Kidney tubule cell (primary cell): ENCODE measurements around the gene STAC2.
A peak's percentile ranks its signal among the peaks of the same experiment; 100 is the strongest.

Source experiments
- DNase-seq: peaks from one replicate; pipeline ENCODE4 v3.0.0-alpha.2; 2018; ENCODE audit warnings: low spot score

STAC2 gene

DNA sequence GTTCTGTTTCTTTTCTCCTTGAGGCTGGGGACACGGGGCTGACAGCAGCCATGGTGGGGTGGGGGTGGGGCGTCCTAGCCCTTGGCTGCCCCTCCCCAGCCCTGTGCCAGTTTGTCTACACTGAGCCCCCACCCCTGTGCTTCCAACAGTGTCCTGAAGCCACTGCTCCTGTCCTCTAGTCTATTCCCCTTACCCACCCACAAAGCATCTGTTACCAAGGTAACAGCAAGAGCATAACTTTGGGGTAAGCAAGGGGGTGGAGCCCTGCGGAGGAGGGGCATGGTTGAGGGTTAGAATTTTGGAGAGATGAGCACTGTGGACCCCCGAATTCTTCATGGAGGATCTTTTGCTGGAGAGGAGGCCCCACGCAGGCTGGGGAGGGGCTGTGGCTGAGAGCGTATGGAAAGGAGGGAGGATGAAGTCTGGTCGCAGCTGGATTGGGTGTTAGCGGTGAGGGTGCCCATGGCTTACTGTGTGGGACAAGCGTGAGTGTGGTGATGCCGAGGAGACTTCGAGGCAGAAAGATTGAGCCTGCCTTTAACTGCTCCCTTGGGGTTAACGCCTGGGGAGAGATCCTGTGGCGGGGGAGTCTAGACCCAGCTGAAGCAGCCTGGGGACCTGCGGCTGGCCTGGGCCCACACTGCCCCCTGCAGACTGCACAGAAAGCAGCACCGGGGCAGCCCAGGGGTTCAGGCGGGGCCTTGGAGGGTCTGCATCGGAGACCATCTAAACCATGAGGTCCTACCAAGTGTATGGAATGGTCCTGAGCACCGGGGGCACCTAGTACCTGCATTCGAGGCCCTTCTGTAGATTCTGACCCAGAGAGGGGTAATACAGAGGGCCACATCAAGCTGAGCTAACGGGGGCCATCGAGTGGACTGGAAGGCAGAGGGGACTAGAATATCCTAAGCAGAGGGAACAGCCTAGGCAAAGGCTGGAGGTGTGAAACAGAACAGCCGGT is 6.1 kb upstream of the STAC2 start:
- no peak for DNase-seq

- no peak for DNase-seq
These were observed 5.4 kb upstream of the STAC2 start for GRCh38 chr17:39231091-39231561.

DNA sequence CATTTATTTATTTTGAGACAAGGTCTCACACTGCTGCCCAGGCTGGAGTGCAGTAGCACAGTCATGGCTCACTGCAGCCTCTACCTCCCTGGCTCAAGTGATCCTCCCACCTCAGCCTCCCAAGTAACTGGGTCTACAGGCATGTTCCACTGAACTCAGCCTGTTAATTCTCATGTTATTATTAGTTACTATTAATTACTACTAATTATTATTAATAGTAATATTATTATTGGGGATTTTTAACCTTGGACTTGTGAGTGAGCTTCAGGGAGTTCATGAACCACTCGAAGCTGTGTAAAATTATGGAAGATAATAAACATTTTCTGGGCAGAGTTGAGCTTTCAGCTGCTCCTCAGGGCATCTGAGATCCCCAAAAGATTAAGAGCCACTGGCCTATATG is 4.6 kb upstream of the STAC2 start:
- DNase-seq: no peak

DNA sequence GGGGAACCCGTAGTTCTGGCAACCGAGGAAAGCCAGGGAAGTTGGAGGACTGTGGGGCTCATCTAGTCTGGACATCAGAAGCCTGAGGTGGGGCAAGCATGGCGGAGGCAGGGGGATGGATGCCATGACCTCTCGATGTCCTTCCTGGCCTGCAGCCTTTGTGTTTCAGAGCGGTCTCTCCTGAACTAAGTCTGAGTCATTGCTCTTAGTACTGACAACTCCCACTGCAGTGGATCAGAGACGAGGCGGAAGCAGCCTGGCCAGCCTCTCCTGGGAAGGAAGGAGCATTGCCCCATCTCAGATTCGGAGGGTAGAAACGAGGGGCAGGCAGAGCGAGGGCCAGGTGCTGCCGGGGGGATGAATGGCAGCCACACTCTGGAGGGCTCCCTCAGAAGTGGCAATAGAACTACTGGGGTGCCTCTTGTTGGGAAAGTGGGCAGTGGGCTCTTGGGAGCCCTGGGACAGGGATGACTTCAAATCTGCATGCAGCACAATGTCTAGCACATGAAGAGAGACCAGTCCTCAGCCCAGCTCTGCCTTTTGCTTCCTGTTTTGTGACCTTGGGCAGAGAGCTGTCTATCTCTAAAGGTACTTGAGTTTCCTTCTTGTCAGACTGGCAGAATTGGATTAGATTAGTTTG is 3.6 kb upstream of the STAC2 start:
- DNase-seq: no peak

GRCh38 chr17:39227364-39227919 is 1.7 kb upstream of the STAC2 start:
- DNase-seq: no peak

DNA sequence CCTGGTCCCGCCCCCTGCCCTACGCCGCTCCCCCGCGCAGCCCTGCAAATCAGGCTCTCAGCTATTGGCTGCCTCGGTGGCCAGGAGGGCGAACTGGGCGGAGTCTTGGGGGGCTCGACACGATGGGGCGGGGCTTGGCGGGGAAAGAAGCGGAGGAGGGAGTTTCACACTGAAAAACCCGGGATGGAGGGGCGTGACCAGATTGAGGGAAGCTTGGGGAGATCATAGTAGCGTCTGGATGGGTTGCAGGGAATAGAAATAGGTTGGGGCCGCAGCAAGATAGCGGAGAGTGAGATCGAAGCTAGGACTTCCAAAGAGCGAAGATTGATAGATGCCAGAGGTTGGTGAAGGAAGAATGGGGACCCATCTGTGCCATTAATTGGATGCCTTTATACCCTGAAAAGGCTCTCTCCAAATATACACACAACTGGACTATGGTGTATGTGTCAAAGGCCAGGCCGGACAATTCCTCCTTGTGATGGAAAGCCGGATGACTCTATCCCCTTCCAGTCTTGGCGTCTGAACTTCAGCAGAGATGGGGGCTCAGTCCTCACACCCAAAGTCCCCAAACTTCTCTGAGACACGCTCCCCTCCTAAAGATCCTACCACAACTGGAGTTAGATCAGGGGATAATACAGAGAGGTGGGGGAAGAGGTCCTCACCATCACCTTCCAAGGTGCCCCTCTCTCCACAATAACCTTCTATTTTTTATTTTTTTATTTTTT is 376 bp upstream of the STAC2 start:
- DNase-seq: no peak

- DNase-seq: no peak
These were observed 902 bp downstream of the STAC2 start for GRCh38 chr17:39224778-39225307.

DNA sequence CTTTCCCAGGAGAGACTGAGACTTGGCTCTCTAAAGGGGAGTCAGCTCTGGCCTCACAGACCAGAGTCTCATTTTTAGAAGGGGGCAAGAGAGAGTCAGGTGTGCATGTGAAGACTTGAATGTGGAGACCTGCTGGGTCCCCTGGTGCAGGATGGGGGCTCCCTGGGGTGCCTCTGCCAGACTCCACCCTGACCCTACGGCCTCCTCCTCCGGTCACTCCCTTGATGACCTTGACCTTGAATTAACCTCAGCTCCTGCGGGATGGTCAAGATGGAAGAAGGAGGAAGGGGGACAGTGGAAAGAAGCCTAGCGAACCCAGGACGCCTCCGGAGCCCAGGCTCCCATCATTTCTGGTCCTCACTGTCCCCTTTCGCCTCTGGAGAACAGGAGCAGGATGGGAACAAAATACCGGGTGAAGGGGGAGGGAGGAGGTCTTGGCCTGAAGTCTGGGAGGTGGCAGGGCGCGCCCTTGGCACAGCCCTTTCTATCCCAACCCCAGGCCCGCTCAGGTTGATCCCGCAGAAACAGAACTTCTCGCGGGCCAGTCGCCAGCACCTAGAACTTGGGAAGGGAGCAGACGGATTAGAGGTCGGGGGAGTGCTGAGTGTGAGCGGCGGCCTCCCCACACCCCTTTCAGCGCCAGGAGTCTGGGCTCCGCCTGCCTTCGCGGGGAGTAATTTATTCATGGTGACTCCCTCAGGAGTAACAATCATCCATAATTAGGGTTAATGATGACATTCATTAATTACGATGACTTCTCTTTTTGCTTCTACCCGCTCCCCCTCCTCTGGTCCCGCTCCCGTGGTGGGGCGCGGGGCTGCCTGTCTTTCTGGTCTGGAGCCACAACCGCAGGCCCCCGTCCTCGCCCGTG is 1.6 kb downstream of the STAC2 start:
- DNase-seq: no peak

GRCh38 chr17:39222866-39223834 is 2.6 kb downstream of the STAC2 start:
- no peak for DNase-seq

DNA sequence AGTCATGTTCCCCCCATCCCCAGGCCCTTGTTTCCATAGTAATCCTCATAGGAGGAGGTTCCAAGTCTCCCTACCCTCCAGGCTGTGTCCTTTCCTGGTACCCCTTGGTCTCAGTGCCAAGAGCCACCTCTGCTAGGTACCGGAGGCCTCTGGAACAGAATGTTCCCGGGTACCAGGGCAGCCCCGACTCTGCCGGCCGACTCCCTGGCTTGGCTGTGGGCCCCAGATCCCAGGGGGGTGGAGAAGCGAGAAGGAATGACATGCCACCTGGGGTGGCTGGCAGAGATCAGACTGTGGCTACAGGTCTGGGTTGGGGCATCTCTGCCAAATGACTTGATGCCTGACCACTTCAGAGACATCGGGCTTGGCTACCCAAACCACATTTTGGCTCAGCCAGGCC is 3.6 kb downstream of the STAC2 start:
- DNase-seq: no peak

- DNase-seq: no peak
These were observed 4.2 kb downstream of the STAC2 start for GRCh38 chr17:39221572-39221971.

DNA sequence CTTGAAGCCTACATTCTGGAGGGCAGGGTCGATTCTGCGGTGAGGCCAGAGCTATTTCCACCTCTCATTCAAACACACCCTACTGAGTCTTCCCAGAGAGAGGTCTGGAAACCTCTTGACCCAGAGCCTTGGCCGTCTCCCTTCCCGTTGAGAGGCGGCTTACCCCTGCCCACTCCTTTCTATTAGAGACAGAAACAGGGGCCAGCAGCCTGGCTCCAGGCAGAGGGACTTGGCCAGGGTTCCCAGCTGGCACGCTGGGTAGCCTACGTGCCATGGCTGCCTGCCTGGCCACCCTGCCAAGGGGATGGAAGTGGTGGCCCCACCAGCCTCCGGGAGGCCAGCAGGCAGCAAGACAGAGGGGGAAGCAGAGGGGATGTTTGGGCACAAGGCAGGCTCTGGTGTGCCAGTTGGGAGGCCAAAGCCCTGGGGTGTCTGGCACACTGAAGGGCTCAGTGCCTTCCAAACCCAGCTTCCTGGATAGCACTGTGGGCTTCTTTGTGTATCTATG is 6.0 kb downstream of the STAC2 start:
- DNase-seq: no peak

- no peak for DNase-seq
These were observed 6.8 kb downstream of the STAC2 start for GRCh38 chr17:39218906-39219305.

GRCh38 chr17:39217734-39218369 is 7.9 kb downstream of the STAC2 start:
- no peak for DNase-seq

DNA sequence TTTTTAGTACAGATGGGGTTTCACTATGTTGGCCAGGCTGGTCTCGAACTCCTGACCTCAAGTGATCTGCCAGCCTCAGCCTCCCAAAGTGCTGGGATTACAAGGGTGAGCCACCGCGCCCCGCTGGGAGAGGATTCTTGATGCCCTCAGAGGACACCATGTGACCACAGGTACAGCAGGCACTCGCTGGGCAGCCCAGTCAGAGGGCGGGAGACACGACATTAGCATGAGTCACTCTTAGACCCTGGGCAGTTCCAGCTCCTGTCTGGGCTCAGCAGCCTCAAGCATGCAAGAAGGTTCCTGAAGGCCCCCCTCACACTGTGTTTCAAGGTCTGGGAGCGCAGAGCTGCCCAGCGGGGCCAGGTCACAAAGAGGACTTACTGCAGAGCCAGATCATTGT is 11.9 kb downstream of the STAC2 start:
- peak; percentile 82 for DNase-seq

GRCh38 chr17:39212841-39213480 is 12.8 kb downstream of the STAC2 start:
- no peak for DNase-seq

- no peak for DNase-seq
These were observed 13.4 kb downstream of the STAC2 start for GRCh38 chr17:39212195-39212810.

GRCh38 chr17:39210093-39210434 is 15.7 kb downstream of the STAC2 start:
- no peak for DNase-seq
